Measurements from ENCODE around the gene KLHL11. TPM values are rescaled to one million over a fixed set of nuclear protein-coding genes. Genes with fewer than 3 reads are reported as not detected.

KLHL11 gene
- total and polyA plus RNA-seq, 9 of the 15 experiments (the other 6 are each of a cell fraction or from before 2014, with no cell fraction given): 0.20 to 17.0 (median 10.3) TPM

DNA sequence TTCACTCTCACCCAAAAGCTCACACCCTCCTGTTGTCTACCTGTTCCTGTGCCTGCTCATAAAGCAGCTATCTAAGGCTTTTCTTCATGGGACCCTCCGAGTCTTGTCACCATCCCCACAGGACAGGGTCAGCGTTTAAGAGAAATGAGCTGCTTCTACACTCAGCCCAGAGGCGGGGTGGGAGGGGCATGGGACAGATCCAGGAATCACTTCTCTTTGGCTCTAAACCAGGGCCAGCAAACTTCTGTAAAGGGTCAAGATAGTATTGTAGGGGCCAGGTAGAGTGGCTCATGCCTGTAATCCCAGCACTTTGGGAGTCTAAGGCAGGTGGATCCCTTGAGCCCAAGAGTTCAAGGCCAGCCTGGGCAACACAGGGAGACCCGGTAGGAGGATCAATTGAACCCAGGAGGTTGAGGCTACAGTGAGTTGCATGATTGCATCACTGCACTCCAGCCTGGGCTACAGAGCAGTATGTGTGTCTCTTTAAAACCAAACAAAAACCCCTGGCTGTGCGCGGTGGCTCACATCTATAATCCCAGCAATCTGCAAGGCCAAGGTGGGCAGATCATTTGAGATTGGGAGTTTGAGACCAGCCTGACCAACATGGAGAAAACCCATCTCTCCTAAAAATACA, 23.2 kb upstream of the KLHL11 start:
- Histone ChIP-seq H3K4me1 (replicated peaks in 1 of 2; ENCODE audit: control insufficient read depth in 2 of 2, insufficient read depth in 2 of 2, low read length in 2 of 2) (no peaks in the 10 kb centered on the region), H3K9ac (ENCODE audit: insufficient read depth in 1 of 2, low read depth in 2 of 2, low read length in 2 of 2) (no peak overlapping the region), H3K27me3 (ENCODE audit: control insufficient read depth in 2 of 2, insufficient read depth in 2 of 2, low read length in 2 of 2) (no peaks in the 10 kb centered on the region), H2AFZ (ENCODE audit: low read depth, low read length) (no peak overlapping the region), H4K20me1 (replicated peaks; ENCODE audit: control insufficient read depth, insufficient read depth, low read length) (no peaks in the 10 kb centered on the region), H3K4me3 (no peak overlapping the region), H3K36me3 (ENCODE audit: control insufficient read depth, insufficient read depth, low read length) (peaks cover 91% of the 10 kb centered on the region), H3K9me3 (replicated peaks; ENCODE audit: control insufficient read depth, insufficient read depth, low read depth, low read length) (no peaks in the 10 kb centered on the region), H3K9me1 (ENCODE audit: control insufficient read depth, insufficient read depth, low read length) (no peaks in the 10 kb centered on the region), H3K27ac (ENCODE audit: extremely low read depth, low read depth, low read length) (no peak overlapping the region), H3K4me2 (ENCODE audit: insufficient read depth, low read length) (no peak overlapping the region), H3K79me2 (ENCODE audit: control insufficient read depth, insufficient read depth, low read length) (no peaks in the 10 kb centered on the region; the same call in 2 of the 3 replicates)
- no peak for ATAC-seq
- in situ Hi-C loops (cut with MboI): no loop called here
- intact Hi-C loops (cut with micrococcal nuclease): loop anchor here (5.0 to 10.0 kb wide), 2 partner anchors 84 to 151 kb away; no protein-coding TSS in a partner anchor
- no peak for FAIRE-seq
- TF ChIP-seq RBFOX2 (IDR thresholded peaks at IDR 0.05; ENCODE audit: low read depth, low read length): no peak
- no TSS peak for BruUV-seq (replicated peaks)
- DNase-seq (ENCODE audit: extremely low read depth in 1 of 4, low spot score in 3 of 4): no peak
- ChIA-PET CTCF (ENCODE audit: low intra/inter-chr PET ratio) (no interaction called here), POLR2A (interaction anchor here (1.2 kb wide), 1 partner anchor 22 kb away, joined by 8 read pairs; no protein-coding TSS in a partner anchor)
- 91% methylated on average over 6 of the region's 6 CpGs for WGBS (ENCODE audit: insufficient coverage, low coverage, missing lambda C conversion rate)

DNA sequence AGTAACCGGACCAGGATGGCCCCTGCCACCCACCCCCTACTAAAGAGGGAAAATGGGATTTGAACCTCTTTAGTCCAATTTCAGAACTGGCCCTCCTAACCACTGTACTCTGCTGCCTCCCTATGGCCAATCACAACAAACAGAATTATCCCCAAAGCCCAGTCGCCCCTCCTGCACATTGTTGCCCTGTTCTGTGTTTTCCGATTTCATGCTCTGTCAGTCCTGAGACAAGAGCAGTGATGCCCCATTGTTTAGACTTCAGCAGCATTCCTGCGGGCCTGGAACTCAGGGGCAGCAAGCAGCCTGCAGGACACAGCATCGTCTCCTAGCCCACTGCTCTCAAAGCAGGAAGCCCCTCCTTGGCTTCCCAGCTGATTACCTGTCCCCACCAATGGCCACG, 20.5 kb upstream of the KLHL11 start:
- in situ Hi-C loops (cut with MboI) (no loop called here), intact Hi-C loops (cut with micrococcal nuclease) (loop anchor here (5.0 to 10.0 kb wide), 2 partner anchors 81 to 148 kb away; no protein-coding TSS in a partner anchor)
- Histone ChIP-seq H3K4me2 (ENCODE audit: insufficient read depth, low read length) (no peak overlapping the region), H3K36me3 (ENCODE audit: control insufficient read depth, insufficient read depth, low read length) (peaks cover 89% of the 10 kb centered on the region), H3K4me3 (no peak overlapping the region), H3K9me1 (ENCODE audit: control insufficient read depth, insufficient read depth, low read length) (no peaks in the 10 kb centered on the region), H3K9ac (ENCODE audit: insufficient read depth in 1 of 2, low read depth in 2 of 2, low read length in 2 of 2) (peak overlapping the region in 1 of 2 experiments; percentile 18; a peak in 1 of 4 replicates), H2AFZ (ENCODE audit: low read depth, low read length) (no peak overlapping the region), H3K9me3 (replicated peaks; ENCODE audit: control insufficient read depth, insufficient read depth, low read depth, low read length) (no peaks in the 10 kb centered on the region), H3K27ac (ENCODE audit: extremely low read depth, low read depth, low read length) (no peak overlapping the region), H3K27me3 (ENCODE audit: control insufficient read depth in 2 of 2, insufficient read depth in 2 of 2, low read length in 2 of 2) (no peaks in the 10 kb centered on the region), H3K4me1 (replicated peaks in 1 of 2; ENCODE audit: control insufficient read depth in 2 of 2, insufficient read depth in 2 of 2, low read length in 2 of 2) (no peaks in the 10 kb centered on the region), H4K20me1 (replicated peaks; ENCODE audit: control insufficient read depth, insufficient read depth, low read length) (no peaks in the 10 kb centered on the region), H3K79me2 (ENCODE audit: control insufficient read depth, insufficient read depth, low read length) (no peaks in the 10 kb centered on the region; the same call in 2 of the 3 replicates)
- ATAC-seq: peak; percentile 61
- WGBS (ENCODE audit: insufficient coverage, low coverage, missing lambda C conversion rate): 85% methylated on average over 6 of the region's 6 CpGs
- FAIRE-seq: no peak
- peak in 3 of 4 experiments; percentile 30 to 38 (median 36) for DNase-seq (ENCODE audit: extremely low read depth in 1 of 4, low spot score in 3 of 4)
- CTCF ChIA-PET (ENCODE audit: low intra/inter-chr PET ratio): interaction anchor here (0.8 to 2.5 kb wide), 4 partner anchors 147 to 237 kb away, joined by 3 to 21 read pairs (median 4); no protein-coding TSS in a partner anchor
- POLR2A ChIA-PET: no interaction called here
- no TSS peak for BruUV-seq (replicated peaks)
- TF ChIP-seq NUFIP1 (IDR thresholded peaks at IDR 0.05; ENCODE audit: partially characterized antibody) (no peak), GABPB2 (CRISPR knock-in tag; conservative IDR thresholded peaks at IDR 0.05) (no peak), ZNF24 (IDR thresholded peaks at IDR 0.05) (no peak), BCL6 (CRISPR knock-in tag; IDR thresholded peaks at IDR 0.05) (no peak), SPI1 (IDR thresholded peaks at IDR 0.05; ENCODE audit: borderline replicate concordance, low read depth, low read length) (no peak)
- TF ChIP-seq, protein P1, sequence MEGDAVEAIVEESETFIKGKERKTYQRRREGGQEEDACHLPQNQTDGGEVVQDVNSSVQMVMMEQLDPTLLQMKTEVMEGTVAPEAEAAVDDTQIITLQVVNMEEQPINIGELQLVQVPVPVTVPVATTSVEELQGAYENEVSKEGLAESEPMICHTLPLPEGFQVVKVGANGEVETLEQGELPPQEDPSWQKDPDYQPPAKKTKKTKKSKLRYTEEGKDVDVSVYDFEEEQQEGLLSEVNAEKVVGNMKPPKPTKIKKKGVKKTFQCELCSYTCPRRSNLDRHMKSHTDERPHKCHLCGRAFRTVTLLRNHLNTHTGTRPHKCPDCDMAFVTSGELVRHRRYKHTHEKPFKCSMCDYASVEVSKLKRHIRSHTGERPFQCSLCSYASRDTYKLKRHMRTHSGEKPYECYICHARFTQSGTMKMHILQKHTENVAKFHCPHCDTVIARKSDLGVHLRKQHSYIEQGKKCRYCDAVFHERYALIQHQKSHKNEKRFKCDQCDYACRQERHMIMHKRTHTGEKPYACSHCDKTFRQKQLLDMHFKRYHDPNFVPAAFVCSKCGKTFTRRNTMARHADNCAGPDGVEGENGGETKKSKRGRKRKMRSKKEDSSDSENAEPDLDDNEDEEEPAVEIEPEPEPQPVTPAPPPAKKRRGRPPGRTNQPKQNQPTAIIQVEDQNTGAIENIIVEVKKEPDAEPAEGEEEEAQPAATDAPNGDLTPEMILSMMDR (IDR thresholded peaks at IDR 0.05 in 2 of 3, conservative IDR thresholded peaks at IDR 0.05 in 1 of 3; ENCODE audit: insufficient read depth in 2 of 3, low read depth in 1 of 3, low read length in 3 of 3): peak; percentile 30 to 61 (median 46); a peak in 5 of 6 replicates
- TF ChIP-seq, protein P2, sequence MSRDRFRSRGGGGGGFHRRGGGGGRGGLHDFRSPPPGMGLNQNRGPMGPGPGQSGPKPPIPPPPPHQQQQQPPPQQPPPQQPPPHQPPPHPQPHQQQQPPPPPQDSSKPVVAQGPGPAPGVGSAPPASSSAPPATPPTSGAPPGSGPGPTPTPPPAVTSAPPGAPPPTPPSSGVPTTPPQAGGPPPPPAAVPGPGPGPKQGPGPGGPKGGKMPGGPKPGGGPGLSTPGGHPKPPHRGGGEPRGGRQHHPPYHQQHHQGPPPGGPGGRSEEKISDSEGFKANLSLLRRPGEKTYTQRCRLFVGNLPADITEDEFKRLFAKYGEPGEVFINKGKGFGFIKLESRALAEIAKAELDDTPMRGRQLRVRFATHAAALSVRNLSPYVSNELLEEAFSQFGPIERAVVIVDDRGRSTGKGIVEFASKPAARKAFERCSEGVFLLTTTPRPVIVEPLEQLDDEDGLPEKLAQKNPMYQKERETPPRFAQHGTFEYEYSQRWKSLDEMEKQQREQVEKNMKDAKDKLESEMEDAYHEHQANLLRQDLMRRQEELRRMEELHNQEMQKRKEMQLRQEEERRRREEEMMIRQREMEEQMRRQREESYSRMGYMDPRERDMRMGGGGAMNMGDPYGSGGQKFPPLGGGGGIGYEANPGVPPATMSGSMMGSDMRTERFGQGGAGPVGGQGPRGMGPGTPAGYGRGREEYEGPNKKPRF (IDR thresholded peaks at IDR 0.05; ENCODE audit: low read depth, low read length): no peak

Measured in K562 (cell line).